ENCODE measurements around the gene MAVS.

Gene MAVS

DNA sequence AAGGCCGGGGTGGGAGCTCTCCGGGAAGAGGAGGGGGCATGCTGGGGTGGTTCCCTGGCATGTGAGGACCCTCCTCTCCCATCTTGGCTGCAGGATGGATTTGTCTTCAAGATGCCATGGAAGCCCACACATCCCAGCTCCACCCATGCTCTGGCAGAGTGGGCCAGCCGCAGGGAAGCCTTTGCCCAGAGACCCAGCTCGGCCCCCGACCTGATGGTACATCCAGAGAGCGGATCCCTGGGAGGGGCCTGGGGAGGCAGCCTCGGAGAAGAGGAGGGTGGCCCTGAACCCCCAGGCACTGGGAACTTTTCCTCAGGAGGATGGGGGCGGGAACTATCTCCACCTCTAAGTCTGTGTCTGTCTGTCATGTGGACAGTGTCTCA is 45.8 kb upstream of the MAVS start:
- DNase-seq (ENCODE audit: extremely low read depth, low read depth) = no peak
- H3K4me3 ChIP-seq (replicated peaks; ENCODE audit: low read depth, low read length) = no peak overlapping the region
- TF ChIP-seq CTCF (IDR thresholded peaks at IDR 0.05; ENCODE audit: low read depth, low read length, missing control alignments) = no peak

GRCh38 chr20:3801299-3801698 is 45.3 kb upstream of the MAVS start:
- no peak for TF ChIP-seq CTCF (IDR thresholded peaks at IDR 0.05; ENCODE audit: low read depth, low read length, missing control alignments)
- H3K4me3 ChIP-seq (replicated peaks; ENCODE audit: low read depth, low read length) = no peak overlapping the region
- DNase-seq (ENCODE audit: extremely low read depth, low read depth) = no peak

GRCh38 chr20:3801846-3802245 is 44.8 kb upstream of the MAVS start:
- no peak for TF ChIP-seq CTCF (IDR thresholded peaks at IDR 0.05; ENCODE audit: low read depth, low read length, missing control alignments)
- DNase-seq (ENCODE audit: extremely low read depth, low read depth) = no peak

GRCh38 chr20:3802524-3803239 is 44.0 kb upstream of the MAVS start:
- no peak overlapping the region for H3K4me3 ChIP-seq (replicated peaks; ENCODE audit: low read depth, low read length)
- no peak for TF ChIP-seq CTCF (IDR thresholded peaks at IDR 0.05; ENCODE audit: low read depth, low read length, missing control alignments)
- DNase-seq (ENCODE audit: extremely low read depth, low read depth) = no peak

More at GRCh38 chr20:3801846-3802245, 44.8 kb upstream of the MAVS start:
- H3K4me3 ChIP-seq (replicated peaks; ENCODE audit: low read depth, low read length) = no peak overlapping the region

GRCh38 chr20:3803289-3803688 is 43.3 kb upstream of the MAVS start:
- no peak for TF ChIP-seq CTCF (IDR thresholded peaks at IDR 0.05; ENCODE audit: low read depth, low read length, missing control alignments)
- no peak for DNase-seq (ENCODE audit: extremely low read depth, low read depth)
- H3K4me3 ChIP-seq (replicated peaks; ENCODE audit: low read depth, low read length) = no peak overlapping the region

- H3K4me3 ChIP-seq (replicated peaks; ENCODE audit: low read depth, low read length) = no peak overlapping the region
- no peak for TF ChIP-seq CTCF (IDR thresholded peaks at IDR 0.05; ENCODE audit: low read depth, low read length, missing control alignments)
- no peak for DNase-seq (ENCODE audit: extremely low read depth, low read depth)
These were observed 42.8 kb upstream of the MAVS start for GRCh38 chr20:3803854-3804253.

DNA sequence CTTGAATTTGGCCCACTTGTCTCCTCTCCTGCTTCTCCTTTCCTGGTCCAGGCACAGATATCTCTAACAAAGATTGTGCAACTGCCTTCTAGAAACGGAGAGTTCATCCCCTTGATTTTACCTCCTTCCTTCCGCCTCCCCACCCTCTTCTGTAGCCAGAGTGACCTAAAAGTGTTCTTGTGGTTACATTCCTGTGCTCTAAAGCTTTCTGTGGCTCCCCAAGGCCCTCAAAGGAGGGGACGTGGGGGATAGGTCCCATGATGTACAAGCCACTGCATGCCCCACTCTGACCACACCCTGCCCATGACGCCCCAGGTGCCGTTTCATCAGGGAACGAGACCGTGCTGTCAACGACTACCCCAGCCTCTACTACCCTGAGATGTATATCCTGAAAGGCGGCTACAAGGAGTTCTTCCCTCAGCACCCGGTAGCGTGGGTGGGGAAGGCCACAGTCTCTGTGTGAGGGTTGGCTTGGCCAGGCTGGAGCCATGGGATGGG is 42.3 kb upstream of the MAVS start:
- DNase-seq (ENCODE audit: extremely low read depth, low read depth) = no peak
- no peak for TF ChIP-seq CTCF (IDR thresholded peaks at IDR 0.05; ENCODE audit: low read depth, low read length, missing control alignments)
- H3K4me3 ChIP-seq (replicated peaks; ENCODE audit: low read depth, low read length) = no peak overlapping the region

All from HFF-Myc (cell line).